ENCODE measurements around the gene GATA6. TPM values are rescaled to one million over a fixed set of nuclear protein-coding genes. Genes with fewer than 3 reads are reported as not detected.
"Not testable (repeated sequence)": the region's sequence is repeated elsewhere in the genome, so short reads cannot be mapped to it uniquely, and the experiment has no call there.

The GATA6 gene
- total RNA-seq, 1 donor from 2014 or later: 1.9 TPM

DNA sequence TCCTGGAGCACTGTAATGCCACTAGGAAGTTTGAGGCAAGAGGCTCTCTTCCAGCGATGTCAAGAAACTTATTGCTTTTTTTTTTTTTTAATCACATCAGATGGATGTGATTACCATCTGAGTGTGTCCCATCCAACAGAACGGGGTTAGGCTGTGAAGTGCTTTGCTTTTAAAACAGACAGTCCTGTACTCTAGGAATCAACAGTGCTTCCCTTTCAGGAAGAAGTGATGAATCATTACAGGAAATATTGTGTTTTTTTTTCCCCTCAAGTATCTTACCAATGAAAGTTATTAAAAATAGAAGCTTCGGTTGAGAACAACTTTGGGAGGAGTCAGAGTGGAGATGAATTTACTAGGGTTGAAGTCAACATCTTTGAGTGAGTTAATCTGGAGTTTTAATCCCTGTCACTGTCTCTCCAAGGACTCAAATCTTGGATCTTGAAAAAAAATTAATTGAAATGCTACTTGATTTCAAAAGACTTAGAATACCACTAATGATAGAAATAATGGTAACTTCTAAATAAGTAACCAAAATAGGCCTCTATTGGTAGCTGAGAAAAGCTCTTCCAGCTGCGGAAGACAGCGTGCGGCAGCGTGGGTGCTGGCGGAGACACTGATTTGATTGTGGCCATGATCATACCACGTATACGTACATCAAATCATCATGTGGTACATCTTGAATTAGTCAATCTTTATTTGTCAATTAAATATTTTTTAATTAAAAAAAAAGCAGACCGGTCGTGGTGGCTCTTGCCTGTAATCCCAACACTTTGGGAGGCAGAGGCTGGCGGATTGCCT is 45.5 kb downstream of the GATA6 start:
- DNase-seq (ENCODE audit: extremely low spot score, unreplicated experiment): no peak
- no peak overlapping the region for H3K27ac Mint-ChIP-seq (ENCODE audit: unreplicated experiment)
- TF ChIP-seq, protein P1, sequence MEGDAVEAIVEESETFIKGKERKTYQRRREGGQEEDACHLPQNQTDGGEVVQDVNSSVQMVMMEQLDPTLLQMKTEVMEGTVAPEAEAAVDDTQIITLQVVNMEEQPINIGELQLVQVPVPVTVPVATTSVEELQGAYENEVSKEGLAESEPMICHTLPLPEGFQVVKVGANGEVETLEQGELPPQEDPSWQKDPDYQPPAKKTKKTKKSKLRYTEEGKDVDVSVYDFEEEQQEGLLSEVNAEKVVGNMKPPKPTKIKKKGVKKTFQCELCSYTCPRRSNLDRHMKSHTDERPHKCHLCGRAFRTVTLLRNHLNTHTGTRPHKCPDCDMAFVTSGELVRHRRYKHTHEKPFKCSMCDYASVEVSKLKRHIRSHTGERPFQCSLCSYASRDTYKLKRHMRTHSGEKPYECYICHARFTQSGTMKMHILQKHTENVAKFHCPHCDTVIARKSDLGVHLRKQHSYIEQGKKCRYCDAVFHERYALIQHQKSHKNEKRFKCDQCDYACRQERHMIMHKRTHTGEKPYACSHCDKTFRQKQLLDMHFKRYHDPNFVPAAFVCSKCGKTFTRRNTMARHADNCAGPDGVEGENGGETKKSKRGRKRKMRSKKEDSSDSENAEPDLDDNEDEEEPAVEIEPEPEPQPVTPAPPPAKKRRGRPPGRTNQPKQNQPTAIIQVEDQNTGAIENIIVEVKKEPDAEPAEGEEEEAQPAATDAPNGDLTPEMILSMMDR (IDR thresholded peaks at IDR 0.05): no peak
- H3K4me1 Mint-ChIP-seq (ENCODE audit: unreplicated experiment): peaks cover 10% of the 10 kb centered on the region
- H3K36me3 Mint-ChIP-seq (ENCODE audit: unreplicated experiment): no peaks in the 10 kb centered on the region
- H3K4me3 Mint-ChIP-seq (ENCODE audit: unreplicated experiment): no peak overlapping the region
- H3K27me3 Mint-ChIP-seq (ENCODE audit: unreplicated experiment): no peaks in the 10 kb centered on the region
- no peaks in the 10 kb centered on the region for H3K9me3 Mint-ChIP-seq (ENCODE audit: unreplicated experiment)

DNA sequence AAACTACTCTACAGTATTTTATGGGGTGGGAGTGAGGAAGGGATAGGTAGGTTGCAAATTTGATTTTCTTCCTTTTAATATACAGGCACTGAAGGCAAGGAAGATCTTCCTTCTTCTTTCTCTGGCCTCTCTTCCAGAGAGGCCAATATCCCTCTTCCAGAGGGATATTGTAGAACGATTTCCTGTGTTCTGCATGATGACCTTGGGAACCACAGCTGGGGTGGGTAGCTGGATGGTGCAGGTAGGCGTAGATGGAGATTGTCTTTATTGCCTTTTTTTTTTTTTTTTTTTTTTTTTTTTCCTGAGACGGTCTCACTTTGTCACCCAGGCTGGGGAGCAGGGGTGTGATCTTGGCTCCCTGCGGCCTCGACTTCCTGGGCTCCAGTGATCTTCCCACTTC is 49.4 kb downstream of the GATA6 start:
- no peaks in the 10 kb centered on the region for H3K9me3 Mint-ChIP-seq (ENCODE audit: unreplicated experiment)
- no peaks in the 10 kb centered on the region for H3K36me3 Mint-ChIP-seq (ENCODE audit: unreplicated experiment)
- no peaks in the 10 kb centered on the region for H3K27me3 Mint-ChIP-seq (ENCODE audit: unreplicated experiment)
- H3K4me1 Mint-ChIP-seq (ENCODE audit: unreplicated experiment): peaks cover 17% of the 10 kb centered on the region
- H3K4me3 Mint-ChIP-seq (ENCODE audit: unreplicated experiment): no peak overlapping the region
- H3K27ac Mint-ChIP-seq (ENCODE audit: unreplicated experiment): no peak overlapping the region
- DNase-seq (ENCODE audit: extremely low spot score, unreplicated experiment): no peak
- TF ChIP-seq, protein P1 (IDR thresholded peaks at IDR 0.05): no peak

DNA sequence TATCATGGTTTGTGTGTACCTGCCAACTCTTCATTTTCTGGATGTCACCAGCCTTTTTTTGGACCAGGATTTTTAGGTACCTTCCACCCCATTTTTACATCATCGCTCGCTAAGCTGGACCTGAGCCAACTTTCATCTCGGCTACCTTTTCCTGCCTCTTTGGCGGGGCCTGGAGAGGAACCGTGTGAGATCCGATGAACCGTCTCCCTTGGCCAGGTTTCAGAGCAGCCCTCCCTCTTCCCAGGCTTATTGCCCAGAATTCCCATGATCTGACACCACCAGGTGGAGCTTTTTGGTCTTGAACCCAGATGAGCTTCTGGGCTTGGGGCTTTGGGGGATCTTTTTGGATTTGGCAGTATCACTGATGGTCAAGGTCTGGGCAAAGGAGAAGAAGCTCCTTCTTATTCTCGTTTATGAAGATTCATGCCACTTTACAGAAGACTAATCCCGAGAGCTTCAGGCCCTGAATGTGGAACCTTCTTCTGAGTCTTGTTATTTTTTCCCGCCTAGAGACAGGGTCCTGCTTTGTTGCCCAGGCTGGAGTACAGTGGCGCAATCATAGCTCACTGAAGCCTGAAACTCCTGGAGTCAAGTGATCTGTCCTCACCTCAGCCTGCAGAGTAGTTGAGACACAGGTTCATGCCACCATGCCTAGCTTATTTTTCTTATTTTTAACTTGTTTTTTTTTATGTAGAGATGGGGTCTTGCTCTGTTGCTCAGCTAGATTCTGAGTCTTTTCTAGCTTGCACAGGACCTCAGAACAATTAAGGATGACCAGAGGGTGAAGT is 50.4 kb downstream of the GATA6 start:
- peaks cover 15% of the 10 kb centered on the region for H3K4me1 Mint-ChIP-seq (ENCODE audit: unreplicated experiment)
- no peak overlapping the region for H3K4me3 Mint-ChIP-seq (ENCODE audit: unreplicated experiment)
- TF ChIP-seq, protein P1 (IDR thresholded peaks at IDR 0.05): no peak
- DNase-seq (ENCODE audit: extremely low spot score, unreplicated experiment): no peak
- no peaks in the 10 kb centered on the region for H3K9me3 Mint-ChIP-seq (ENCODE audit: unreplicated experiment)
- H3K27me3 Mint-ChIP-seq (ENCODE audit: unreplicated experiment): no peaks in the 10 kb centered on the region
- H3K36me3 Mint-ChIP-seq (ENCODE audit: unreplicated experiment): no peaks in the 10 kb centered on the region
- H3K27ac Mint-ChIP-seq (ENCODE audit: unreplicated experiment): no peak overlapping the region

DNA sequence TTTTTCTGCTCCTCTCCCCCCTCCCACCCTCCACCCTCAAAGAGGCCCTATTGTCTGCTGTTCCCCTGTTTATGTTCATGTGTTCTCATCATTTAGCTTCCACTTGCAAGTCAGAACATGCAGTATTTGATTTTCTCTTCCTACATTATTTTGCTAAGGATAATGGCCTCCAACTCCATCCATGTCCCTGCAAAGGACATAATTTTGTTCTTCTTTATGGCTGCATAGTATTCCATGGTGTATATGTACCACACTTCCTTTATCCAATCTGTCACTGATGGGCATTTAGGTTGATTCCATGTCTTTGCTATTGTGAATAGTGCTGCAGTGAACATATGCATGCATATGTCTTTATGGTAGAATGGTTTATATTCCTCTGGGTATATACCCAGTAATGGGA is 51.2 kb downstream of the GATA6 start:
- H3K4me3 Mint-ChIP-seq (ENCODE audit: unreplicated experiment); H3K9me3 Mint-ChIP-seq (ENCODE audit: unreplicated experiment); H3K27ac Mint-ChIP-seq (ENCODE audit: unreplicated experiment); H3K36me3 Mint-ChIP-seq (ENCODE audit: unreplicated experiment); H3K27me3 Mint-ChIP-seq (ENCODE audit: unreplicated experiment); DNase-seq (ENCODE audit: extremely low spot score, unreplicated experiment): not testable (repeated sequence)
- H3K4me1 Mint-ChIP-seq (ENCODE audit: unreplicated experiment): peaks cover 11% of the 10 kb centered on the region

DNA sequence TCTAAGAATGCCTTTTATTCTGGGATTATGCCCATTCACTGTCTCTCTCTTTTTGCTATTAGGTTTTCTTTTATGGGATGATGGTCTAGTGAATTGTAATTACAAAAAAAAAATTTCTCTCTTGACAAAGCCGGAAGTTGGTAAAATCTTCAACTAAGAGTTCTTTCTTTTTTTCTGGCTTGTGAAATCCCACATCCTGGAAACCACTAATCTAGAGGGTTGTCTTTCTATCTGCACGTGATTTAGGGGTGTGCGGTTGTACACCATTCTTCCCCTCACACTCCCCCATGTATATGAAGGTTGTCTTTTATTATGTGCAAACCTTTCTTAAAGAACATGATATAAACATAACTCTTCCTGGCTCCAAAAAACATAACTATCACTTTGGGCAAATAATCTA is 52.0 kb downstream of the GATA6 start:
- Mint-ChIP-seq H3K27me3 (ENCODE audit: unreplicated experiment) (no peaks in the 10 kb centered on the region), H3K4me1 (ENCODE audit: unreplicated experiment) (peaks cover 11% of the 10 kb centered on the region), H3K36me3 (ENCODE audit: unreplicated experiment) (no peaks in the 10 kb centered on the region), H3K27ac (ENCODE audit: unreplicated experiment) (no peak overlapping the region), H3K4me3 (ENCODE audit: unreplicated experiment) (no peak overlapping the region), H3K9me3 (ENCODE audit: unreplicated experiment) (no peaks in the 10 kb centered on the region)
- no peak for DNase-seq (ENCODE audit: extremely low spot score, unreplicated experiment)
- TF ChIP-seq, protein P1 (IDR thresholded peaks at IDR 0.05): no peak

All from osteocyte (in vitro differentiated cells).